VCaP (cell line): ENCODE measurements around the gene CNFN.

Experiments
- H3K27ac ChIP-seq: fragments of 450-650 bp; 2 replicates; pipeline ENCODE4 v1.5.1; 2017
- TF ChIP-seq, protein P1 (sequence below): fragments of 450-650 bp; conservative IDR thresholded peaks from 2 replicates; pipeline ENCODE4 v1.5.1; 2017; ENCODE audit warnings: mild to moderate bottlenecking, moderate library complexity

Gene CNFN

DNA sequence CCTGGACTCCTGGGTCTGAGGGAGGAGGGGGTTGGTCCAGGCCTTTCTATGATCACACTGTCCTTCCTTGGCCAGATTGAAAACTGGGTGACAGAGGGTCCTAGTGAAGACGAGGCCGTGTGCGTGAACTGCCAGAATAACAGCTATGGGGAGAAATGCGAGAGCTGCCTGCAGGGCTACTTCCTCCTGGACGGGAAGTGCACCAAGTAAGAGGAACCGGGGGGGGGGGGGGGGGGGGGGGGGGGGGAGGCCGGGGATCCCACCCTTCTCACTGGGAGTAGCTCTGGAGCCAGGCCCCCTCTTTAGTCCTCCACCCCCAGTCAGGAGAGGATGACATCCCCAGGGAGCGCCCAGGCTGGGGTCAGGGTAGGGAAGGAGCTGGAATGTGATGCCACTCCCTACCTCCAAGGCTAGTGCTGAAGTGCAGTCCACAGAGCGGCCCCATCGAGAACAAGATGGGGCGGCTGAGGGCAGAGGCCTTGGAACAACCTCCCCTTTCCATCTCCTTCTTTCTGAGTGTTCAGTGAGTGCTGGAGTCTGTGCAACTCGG, 19.4 kb downstream of the CNFN start:
- TF ChIP-seq, protein P1, sequence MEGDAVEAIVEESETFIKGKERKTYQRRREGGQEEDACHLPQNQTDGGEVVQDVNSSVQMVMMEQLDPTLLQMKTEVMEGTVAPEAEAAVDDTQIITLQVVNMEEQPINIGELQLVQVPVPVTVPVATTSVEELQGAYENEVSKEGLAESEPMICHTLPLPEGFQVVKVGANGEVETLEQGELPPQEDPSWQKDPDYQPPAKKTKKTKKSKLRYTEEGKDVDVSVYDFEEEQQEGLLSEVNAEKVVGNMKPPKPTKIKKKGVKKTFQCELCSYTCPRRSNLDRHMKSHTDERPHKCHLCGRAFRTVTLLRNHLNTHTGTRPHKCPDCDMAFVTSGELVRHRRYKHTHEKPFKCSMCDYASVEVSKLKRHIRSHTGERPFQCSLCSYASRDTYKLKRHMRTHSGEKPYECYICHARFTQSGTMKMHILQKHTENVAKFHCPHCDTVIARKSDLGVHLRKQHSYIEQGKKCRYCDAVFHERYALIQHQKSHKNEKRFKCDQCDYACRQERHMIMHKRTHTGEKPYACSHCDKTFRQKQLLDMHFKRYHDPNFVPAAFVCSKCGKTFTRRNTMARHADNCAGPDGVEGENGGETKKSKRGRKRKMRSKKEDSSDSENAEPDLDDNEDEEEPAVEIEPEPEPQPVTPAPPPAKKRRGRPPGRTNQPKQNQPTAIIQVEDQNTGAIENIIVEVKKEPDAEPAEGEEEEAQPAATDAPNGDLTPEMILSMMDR: no peak
- no peak overlapping the region for H3K27ac ChIP-seq

DNA sequence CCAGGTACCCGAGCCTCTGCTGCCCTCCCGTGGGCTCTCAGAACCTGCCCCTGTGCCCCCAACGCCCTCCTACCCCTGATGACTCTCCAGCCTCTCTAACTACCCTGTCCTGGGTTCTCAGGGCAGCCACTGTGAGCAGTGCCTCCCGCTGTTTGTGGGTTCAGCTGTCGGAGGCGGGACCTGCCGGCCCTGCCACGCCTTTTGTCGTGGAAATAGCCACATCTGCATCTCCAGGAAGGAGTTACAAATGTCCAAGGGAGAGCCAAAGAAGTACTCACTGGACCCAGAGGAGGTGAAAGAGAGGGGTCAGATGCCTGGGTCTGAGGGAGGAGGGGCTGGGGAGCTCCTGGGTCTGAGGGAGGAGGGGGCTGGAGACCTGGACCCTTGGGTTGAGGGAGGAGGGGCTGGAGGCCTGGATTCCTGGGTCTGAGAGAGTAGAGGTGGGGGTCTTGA, 20.0 kb downstream of the CNFN start:
- TF ChIP-seq, protein P1: no peak
- H3K27ac ChIP-seq: no peak overlapping the region

DNA sequence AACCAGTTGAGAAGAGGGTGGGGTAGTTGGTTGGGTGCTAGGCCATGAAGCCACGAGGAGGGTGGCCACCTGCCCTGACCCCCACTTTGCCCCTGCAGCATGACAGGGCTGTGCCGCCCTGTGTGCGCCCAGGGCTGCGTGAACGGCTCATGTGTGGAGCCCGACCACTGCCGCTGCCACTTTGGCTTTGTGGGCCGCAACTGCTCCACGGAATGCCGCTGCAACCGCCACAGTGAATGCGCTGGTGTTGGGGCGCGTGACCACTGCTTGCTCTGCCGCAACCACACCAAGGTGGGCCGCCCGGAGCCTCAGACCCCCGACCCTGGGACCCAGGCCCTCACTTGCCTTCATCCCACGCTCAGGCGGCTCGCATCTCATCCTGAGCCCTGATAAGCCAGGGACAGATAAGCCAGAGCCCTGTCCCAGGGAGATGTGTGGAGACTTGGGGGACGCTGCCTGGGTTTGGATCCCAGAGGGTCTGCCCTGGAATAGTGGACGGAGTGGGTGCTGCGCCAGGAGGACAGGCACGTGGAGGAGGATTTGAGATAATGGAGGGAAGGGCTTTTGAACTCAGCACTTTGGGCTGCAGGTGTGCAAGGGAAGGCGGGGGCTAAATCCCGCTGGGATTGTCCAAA, 20.5 kb downstream of the CNFN start:
- TF ChIP-seq, protein P1: no peak
- no peak overlapping the region for H3K27ac ChIP-seq

DNA sequence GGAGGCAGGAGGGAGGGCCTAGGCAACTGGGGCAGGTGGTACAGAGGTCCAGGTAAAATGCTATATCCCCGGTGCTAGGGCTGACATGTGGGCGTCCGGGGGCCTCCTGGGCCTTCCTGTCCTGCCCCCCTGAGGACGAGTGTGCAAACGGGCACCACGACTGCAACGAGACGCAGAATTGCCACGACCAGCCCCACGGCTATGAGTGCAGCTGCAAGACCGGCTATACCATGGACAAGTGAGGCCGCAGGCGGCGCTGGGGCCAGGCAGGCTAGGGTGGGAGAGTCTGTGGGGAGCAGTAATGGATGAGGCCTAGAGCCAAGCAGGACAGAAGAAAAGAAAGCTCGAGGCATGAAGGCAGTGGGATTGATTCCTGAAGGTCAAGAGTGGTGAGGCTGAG, 21.3 kb downstream of the CNFN start:
- TF ChIP-seq, protein P1: no peak
- no peak overlapping the region for H3K27ac ChIP-seq

DNA sequence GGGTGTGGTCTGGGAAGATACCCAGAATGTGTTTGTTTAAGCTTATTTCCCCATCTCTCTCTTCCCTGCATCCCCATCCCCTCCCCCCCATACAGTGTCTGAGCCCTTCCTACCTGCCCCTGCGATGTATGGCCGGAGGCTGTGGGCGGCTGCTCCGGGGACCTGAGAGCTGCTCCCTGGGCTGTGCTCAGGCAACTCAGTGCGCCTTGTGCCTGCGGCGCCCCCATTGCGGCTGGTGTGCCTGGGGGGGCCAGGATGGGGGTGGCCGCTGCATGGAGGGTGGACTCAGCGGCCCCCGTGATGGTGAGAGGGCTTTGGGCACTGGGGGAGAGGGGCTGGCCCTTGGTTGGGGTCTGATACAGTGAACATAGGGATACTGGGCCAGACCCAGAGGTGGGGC, 21.7 kb downstream of the CNFN start:
- H3K27ac ChIP-seq: no peak overlapping the region
- TF ChIP-seq, protein P1: no peak

DNA sequence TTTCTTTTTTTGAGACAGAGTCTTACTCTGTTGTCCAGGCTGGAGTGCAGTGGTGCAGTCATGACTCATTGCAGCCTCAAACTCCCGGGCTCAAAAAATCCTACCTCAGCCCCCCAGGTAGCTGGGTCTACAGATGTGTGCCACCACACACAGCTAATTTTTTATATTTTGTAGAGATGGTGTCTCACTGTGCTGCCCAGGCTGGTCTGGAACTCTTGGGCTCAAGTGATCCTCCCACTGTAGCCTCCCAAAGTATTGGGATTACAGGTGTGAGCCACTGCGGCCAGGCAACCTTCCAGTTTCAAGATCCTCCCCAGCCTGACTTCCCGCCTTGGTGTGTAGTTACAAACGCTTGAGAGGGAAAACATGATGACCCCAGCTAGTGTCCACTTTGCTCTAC, 22.2 kb downstream of the CNFN start:
- TF ChIP-seq, protein P1: no peak
- no peak overlapping the region; the same call in 1 of the 2 replicates for H3K27ac ChIP-seq

DNA sequence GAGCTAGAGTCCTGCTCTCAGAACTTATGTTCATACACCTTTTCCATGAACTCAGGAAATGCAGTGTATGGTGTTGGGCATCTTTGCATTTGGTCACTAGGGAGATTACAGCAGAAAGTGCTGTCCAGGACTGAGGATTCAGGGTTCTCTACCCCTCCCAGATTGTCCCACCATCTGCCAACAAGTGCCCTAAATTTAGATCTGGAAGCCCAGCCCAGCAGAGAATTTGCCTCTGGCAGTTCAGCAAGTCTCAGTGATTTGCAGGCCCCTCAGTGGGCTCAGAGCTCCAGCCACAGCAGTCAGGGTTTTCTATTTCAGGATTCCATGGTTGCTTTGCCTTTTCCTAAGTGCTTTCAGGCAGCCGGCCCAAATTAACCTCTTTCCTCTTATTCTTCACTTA, 23.4 kb downstream of the CNFN start:
- TF ChIP-seq, protein P1: no peak
- no peak overlapping the region for H3K27ac ChIP-seq
